HG02973 (cell line): ENCODE data around the gene CHID1.

Experiments used
- ATAC-seq: cut with Tn5 transposase; IDR thresholded peaks from one replicate; pipeline ENCODE4 v1.9.1; 2021; ENCODE audit warnings: moderate library complexity; ENCODE audit not compliant: unreplicated experiment

The CHID1 gene

DNA sequence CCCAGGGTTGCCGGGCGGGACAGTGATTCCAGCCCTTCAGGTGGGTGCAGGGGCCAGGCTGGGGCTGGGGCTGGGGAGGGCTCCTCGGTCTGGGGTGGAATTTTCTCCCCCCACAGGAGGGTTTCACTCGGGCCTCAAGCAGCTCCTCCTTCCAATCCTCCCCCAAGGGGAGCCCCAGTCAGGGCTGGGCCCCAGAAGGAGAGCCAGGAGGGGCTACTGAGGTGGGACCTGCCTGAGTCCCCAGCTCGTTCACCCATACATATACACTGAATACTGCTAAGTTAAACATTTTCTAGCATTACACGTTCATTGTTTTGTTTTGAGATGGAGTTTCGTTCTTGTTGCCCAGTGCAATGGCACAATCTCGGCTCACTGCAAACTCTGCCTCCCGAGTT lies 84.4 kb downstream of the CHID1 start:
- no peak for ATAC-seq

DNA sequence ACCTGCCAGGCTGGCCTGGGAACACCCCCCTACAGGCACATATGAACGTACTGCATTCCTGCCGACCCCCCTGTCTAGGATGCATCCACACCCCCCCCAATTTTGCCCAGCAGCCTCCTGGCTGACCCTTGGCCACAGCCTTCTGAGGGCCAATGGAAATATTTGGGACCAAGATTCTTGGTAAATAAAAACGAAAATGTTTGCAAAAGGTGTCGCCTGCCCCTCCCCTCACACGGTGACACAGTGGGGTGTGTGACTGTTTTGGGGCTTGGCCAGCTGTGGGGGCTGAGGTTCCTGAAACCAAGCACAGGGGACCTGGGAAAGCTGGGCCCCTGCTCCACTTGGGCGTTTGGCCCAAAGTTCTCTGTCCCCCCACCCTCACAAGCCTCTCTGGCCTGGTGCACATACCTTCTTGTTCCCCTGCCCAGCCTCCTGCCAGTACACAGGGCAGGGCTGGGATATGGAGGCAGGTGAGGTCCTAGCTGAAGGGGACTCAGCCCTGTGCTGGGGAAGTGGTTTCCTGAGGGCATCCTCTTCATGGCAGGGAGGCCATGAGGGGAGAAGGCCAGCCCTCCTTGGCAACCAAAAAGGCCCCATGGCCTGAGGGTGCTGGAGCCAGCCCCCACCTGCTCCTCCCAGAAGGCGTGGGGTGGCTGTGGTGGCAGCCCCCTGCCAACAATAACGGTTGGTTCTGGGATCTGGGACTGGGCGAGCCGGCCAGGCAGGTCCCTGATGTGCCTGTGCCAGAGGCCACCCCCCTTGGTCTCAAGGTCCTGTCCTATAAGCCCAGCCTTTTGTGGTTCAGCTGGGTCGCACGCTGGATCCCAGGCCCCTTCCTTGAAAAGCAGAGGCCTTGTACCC lies 85.0 kb downstream of the CHID1 start:
- ATAC-seq, result no peak

GRCh38 chr11:824942-825341 lies 85.7 kb downstream of the CHID1 start:
- ATAC-seq, result no peak

DNA sequence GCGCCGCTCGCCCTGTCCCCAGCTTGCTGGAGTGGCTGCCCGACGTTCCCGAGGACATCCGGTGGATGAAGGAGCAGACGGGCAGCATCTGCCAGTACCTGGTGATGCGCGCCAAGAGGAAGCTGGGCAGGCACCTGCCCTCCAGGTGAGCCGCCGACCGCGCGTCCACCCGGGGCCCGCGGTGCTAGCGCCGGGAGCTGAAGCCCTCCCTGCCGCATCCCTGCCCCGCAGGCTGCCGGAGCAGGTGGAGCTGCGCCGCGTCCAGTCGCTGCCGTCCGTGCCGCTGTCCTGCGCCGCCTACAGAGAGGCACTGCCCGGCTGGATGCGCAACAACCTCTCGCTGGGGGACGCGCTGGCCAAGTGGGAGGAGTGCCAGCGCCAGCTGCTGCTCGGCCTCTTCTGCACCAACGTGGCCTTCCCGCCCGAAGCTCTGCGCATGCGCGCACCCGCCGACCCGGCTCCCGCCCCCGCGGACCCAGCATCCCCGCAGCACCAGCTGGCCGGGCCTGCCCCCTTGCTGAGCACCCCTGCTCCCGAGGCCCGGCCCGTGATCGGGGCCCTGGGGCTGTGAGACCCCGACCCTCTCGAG lies 86.2 kb downstream of the CHID1 start:
- no peak for ATAC-seq

DNA sequence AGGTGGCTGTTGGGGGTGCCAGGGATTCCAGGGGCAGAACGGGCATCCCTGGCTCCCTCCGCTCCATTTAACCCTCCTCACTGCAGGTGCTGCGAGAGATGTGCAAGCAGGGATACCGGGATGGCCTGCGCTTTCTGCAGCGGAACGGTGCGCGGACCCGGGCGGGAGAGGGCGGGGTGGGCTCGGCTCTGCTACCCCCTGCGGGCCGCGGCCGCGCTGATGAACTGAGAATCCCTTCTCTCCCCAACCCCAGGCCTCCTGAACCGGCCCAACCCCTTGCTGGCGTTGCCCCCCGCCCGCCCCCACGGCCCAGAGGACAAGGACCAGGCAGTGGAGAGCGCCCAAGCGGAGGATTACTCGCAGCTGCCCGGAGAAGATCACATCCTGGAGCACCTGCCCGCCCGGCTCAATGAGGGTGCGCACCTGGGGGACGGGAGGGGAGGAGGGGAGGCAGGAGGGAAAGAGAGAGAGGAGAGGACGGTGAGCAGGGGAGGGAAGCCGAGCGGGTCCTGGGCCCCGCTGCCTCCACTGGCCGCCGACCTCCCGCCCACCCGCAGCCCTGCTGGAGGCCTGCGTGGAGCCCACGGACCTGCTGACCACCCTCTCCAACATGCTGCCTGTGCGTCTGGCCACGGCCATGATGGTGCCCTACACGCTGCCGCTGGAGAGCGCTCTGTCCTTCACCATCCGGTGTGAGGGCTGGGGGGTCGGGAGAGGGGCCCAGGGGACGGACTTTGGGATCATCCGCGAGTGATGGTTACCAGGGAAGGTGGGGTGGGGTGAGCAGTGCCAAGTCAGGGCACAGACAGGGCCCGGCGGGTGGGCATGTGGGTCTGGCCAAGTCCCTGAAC lies 86.9 kb downstream of the CHID1 start:
- no peak for ATAC-seq

DNA sequence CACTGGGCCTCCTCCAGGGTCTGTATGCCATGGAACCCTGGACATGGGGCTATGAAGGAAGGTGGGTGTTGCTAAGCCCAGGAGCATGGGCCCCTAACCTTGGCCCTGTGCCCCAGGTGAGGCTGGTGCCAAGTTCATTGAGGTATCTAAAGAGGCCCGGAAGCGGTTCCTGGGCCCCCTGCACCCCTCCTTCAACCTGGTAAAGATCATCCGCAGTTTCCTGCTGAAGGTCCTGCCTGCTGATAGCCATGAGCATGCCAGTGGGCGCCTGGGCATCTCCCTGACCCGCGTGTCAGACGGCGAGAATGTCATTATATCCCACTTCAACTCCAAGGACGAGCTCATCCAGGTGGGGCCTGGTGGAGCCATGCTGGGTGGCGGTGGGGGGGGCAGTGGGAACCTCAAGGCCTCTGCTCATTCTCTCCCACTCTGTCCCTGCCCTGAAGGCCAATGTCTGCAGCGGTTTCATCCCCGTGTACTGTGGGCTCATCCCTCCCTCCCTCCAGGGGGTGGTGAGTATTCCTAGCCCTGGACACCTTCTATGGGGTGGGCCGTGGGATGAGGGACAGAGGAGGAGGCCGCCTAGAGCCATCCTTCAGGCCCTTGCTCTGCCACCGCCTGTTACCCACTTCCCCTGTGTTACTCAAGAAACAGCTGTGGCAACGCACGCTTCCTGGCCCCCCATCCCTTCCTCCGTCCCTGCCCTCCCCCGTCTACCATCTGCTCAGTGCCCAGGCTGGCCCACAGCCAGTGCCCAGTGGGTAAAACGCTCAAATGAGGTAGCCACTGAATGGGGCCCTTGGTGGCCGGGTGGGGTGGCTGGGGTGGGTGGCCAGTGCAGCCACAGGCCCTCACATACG lies 88.9 kb downstream of the CHID1 start:
- no peak for ATAC-seq

DNA sequence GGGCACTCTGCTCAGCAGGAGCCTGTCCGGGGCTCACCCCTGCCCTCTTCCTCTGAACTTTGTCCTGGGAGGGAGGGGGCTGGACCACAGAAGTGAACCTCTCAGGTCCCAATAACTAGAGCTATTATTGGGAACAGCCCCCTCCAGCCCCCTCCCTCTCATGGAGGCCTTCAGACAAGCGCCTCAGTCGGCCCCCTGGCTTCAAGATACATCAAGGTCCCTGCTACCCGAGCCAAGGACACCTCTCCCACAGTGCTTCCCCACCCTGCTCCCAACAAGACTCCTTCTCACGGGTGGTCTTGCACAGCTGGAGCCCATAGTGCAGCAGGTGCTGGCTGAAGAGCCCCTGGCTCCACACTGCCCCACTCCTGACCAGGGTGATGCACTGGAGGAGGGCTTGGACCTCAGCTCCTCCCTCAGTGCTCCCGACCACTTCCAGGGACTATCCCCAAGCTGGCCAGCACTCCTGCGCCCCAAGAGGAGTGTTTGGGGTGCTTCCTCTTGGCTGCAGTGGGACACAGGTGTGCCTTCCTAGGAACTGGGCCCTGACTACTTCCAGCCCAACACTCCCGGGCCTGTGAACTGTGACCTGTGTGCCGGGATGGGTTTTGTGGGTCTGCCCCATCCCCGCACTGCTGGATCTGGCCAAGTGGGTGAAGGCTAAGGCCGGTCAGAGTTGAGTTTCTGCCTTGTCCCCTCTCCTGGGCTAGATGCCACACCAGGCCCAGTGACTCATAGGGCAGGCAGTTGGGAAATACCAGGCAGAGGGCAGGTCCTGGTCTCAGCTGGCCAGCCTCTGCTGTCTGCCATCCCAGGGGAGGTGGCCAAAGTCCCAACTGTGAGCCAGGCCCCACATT lies 89.7 kb downstream of the CHID1 start:
- ATAC-seq, result no peak

DNA sequence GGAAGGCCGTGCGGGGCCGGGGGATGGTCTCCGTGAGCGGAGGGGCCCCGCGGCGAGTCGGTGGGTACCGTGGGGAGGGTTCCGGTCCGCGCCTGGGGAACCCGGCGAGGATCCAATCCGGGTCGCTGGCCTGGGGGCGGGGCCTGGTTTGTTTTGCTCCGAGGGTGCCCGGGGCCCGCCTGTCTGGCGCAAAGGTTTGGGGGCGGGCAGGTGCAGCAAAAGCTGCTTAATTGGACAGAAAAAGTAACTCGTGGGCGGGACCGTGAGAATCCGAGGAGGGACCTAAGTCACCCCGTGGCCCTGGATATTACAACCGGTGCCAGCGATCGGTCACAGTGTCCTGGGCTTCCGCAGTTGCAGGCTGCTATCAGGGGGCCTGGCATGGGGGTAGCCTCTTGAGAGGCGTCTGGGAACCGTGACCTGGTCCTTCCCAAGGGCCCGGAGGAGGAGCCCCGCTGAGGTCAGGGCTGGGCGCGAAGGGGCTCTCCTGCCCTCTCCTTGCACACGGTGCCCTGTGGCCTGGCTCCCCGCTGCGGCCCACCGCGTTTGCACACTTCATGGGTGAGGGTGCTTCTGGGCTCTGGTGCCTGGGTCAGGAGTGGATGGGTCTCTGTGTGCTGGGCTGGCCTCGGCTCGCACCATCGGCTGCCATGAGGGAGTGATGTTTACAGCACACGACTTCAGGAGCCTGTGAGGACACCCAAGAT lies 90.5 kb downstream of the CHID1 start:
- peak; percentile 47 for ATAC-seq

- ATAC-seq, result peak; percentile 53
Observed at GRCh38 chr11:819129-819931, 91.3 kb downstream of the CHID1 start.

- no peak for ATAC-seq
Observed at GRCh38 chr11:818396-819128, 92.0 kb downstream of the CHID1 start, which contains the start of gene PNPLA2. Gene PNPLA2, plus strand, starts transcription at chr11:818914. Its CDS starts 805 bp downstream, at chr11:819719.
